ENCODE data around the gene AGBL1. TPM values are rescaled to one million over a fixed set of nuclear protein-coding genes. Genes with fewer than 3 reads are reported as not detected.

Gene AGBL1
- total RNA-seq, 3 donors from 2014 or later (not counting 1 experiment from before 2014, with no cell fraction given): not detected

DNA sequence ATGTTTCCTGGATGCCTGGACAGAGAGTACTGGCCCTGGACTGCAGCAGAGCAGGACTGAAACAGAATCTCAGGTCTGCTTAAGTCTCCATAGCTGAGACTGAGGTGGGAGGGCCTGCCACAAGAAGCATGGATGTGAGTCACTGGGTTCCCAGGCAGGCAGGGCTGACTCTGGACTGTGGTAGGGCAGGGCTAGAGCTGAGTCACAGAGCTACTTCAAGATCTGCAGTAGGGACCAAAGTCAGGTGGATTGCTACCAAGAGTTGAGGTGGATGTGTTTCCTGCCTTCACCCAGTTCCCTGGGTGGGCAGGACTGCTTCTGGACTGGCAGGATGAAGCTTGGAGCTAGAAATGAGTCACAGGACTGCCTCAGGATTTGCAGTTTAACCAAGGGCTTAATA lies 282.9 kb downstream of the AGBL1 start:
- intact Hi-C loops (cut with micrococcal nuclease): no loop called here
- Mint-ChIP-seq H3K27ac (no peak overlapping the region), H3K4me3 (no peak overlapping the region), H3K9me3 (peaks cover 6% of the 10 kb centered on the region in 2 donors), H3K27me3 (ENCODE audit: low read depth in 2 of 2) (no peaks in the 10 kb centered on the region), H3K36me3 (peaks cover 7% of the 10 kb centered on the region), H3K4me1 (no peaks in the 10 kb centered on the region)
- Histone ChIP-seq H3K9me3 (ENCODE audit: control insufficient read depth, insufficient read depth, low read length) (peaks cover 4% of the 10 kb centered on the region), H3K36me3 (ENCODE audit: control insufficient read depth, insufficient read depth, low read length) (no peaks in the 10 kb centered on the region), H3K4me3 (ENCODE audit: low read length) (no peak overlapping the region), H3K27ac (ENCODE audit: low read length) (no peak overlapping the region), H3K27me3 (ENCODE audit: control insufficient read depth, insufficient read depth, low read length) (no peaks in the 10 kb centered on the region), H3K4me1 (ENCODE audit: control insufficient read depth, insufficient read depth, low read length) (no peaks in the 10 kb centered on the region)
- ATAC-seq (no peak), DNase-seq (no peak)
- TF ChIP-seq, protein P1, sequence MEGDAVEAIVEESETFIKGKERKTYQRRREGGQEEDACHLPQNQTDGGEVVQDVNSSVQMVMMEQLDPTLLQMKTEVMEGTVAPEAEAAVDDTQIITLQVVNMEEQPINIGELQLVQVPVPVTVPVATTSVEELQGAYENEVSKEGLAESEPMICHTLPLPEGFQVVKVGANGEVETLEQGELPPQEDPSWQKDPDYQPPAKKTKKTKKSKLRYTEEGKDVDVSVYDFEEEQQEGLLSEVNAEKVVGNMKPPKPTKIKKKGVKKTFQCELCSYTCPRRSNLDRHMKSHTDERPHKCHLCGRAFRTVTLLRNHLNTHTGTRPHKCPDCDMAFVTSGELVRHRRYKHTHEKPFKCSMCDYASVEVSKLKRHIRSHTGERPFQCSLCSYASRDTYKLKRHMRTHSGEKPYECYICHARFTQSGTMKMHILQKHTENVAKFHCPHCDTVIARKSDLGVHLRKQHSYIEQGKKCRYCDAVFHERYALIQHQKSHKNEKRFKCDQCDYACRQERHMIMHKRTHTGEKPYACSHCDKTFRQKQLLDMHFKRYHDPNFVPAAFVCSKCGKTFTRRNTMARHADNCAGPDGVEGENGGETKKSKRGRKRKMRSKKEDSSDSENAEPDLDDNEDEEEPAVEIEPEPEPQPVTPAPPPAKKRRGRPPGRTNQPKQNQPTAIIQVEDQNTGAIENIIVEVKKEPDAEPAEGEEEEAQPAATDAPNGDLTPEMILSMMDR (IDR thresholded peaks at IDR 0.05): no peak

DNA sequence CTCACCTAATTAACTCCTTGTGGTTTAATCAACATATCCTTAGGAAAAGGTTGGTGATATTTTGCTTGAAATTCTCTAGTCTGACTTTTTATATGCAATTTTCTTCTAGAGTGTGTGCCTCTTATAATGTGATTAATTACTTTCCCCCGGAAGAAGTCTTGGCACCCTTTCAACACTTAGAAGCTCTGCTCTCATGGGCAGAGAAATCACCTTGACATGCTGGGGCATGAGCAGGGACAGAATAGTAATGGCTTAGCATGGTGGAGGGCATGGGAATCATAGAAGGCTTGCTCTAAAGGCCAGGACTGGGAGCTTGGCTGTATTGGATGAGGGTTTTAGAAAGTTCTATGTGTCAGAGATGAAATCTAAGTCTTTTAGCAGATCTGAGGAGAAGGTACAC lies 293.5 kb downstream of the AGBL1 start:
- Histone ChIP-seq H3K27ac (ENCODE audit: low read length) (no peak overlapping the region), H3K9me3 (ENCODE audit: control insufficient read depth, insufficient read depth, low read length) (no peaks in the 10 kb centered on the region), H3K36me3 (ENCODE audit: control insufficient read depth, insufficient read depth, low read length) (no peaks in the 10 kb centered on the region), H3K4me3 (ENCODE audit: low read length) (no peak overlapping the region), H3K4me1 (ENCODE audit: control insufficient read depth, insufficient read depth, low read length) (no peaks in the 10 kb centered on the region), H3K27me3 (ENCODE audit: control insufficient read depth, insufficient read depth, low read length) (no peaks in the 10 kb centered on the region)
- 83% methylated on average over 1 of the region's 1 CpG for WGBS (ENCODE audit: insufficient coverage)
- Mint-ChIP-seq H3K4me3 (no peak overlapping the region), H3K9me3 (peaks cover 5 to 8% of the 10 kb centered on the region in 2 donors), H3K27me3 (ENCODE audit: low read depth in 2 of 2) (peaks cover 0 to 4% of the 10 kb centered on the region in 2 donors), H3K4me1 (no peaks in the 10 kb centered on the region), H3K36me3 (no peaks in the 10 kb centered on the region), H3K27ac (no peak overlapping the region)
- intact Hi-C loops (cut with micrococcal nuclease): no loop called here
- TF ChIP-seq, protein P1 (IDR thresholded peaks at IDR 0.05): no peak
- ATAC-seq (no peak), DNase-seq (no peak)

DNA sequence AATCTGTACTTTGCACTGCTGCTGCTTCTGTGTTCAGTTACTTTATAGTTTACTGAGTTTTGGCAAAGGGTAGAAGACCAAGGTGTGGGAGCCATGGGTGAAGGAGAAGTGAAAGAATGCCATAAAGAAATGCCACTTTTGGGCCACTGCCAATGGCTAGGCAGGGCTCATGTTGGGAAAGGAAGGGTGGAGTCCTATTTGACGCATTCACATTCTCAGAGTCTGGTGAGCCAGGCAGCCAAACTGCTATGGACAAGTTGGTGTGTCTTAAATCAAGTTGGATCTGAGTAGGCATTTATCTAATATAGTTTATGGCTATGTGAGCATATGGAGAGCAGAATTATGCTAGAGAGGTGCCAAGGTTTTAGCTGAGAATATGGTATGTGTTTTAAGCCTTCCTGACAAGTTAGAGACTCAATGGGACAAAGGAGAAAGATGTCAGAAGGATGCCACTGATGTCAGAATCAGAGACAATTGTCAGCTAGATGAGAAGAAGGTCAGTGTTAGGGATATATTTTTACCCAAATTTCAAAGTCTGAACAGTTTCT lies 296.1 kb downstream of the AGBL1 start:
- no peaks in the 10 kb centered on the region for H3K9me3 ChIP-seq (ENCODE audit: control insufficient read depth, insufficient read depth, low read length)
- no peak overlapping the region for H3K27ac ChIP-seq (ENCODE audit: low read length)
- DNase-seq (no peak), ATAC-seq (no peak)
- intact Hi-C loops (cut with micrococcal nuclease): no loop called here
- Mint-ChIP-seq H3K27me3 (ENCODE audit: low read depth in 2 of 2) (peaks cover 0 to 4% of the 10 kb centered on the region in 2 donors), H3K4me1 (no peaks in the 10 kb centered on the region), H3K9me3 (peaks cover 3 to 7% of the 10 kb centered on the region in 2 donors), H3K27ac (no peak overlapping the region), H3K36me3 (no peaks in the 10 kb centered on the region), H3K4me3 (no peak overlapping the region)
- H3K27me3 ChIP-seq (ENCODE audit: control insufficient read depth, insufficient read depth, low read length): no peaks in the 10 kb centered on the region
- WGBS (ENCODE audit: insufficient coverage): 84% methylated on average over 1 of the region's 1 CpG
- H3K4me1 ChIP-seq (ENCODE audit: control insufficient read depth, insufficient read depth, low read length): no peaks in the 10 kb centered on the region
- no peak overlapping the region for H3K4me3 ChIP-seq (ENCODE audit: low read length)
- no peaks in the 10 kb centered on the region for H3K36me3 ChIP-seq (ENCODE audit: control insufficient read depth, insufficient read depth, low read length)
- TF ChIP-seq, protein P1 (IDR thresholded peaks at IDR 0.05): no peak

DNA sequence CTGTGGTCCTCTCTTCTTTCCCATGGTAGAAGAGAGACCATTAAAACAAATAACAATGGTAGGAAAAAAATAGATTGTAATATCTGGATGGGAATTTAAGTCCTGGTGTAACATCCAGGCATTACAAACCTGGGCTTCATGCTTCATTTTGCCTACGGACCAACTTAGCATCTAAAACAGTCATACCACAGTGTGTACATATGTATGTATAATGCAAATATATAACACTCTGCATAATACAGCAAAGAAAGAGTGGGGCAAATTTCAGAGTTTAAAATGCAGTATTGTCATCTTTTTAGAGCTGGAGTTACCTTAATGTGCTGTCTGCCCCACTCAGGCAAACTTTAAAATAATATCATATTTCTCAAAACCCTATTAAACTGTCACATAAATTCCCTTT lies 298.2 kb downstream of the AGBL1 start:
- H3K4me1 ChIP-seq (ENCODE audit: control insufficient read depth, insufficient read depth, low read length): no peaks in the 10 kb centered on the region
- Mint-ChIP-seq H3K4me1 (no peaks in the 10 kb centered on the region), H3K36me3 (no peaks in the 10 kb centered on the region), H3K27me3 (ENCODE audit: low read depth in 2 of 2) (peaks cover 0 to 9% of the 10 kb centered on the region in 2 donors), H3K9me3 (peaks cover 0 to 9% of the 10 kb centered on the region in 2 donors), H3K4me3 (no peak overlapping the region), H3K27ac (no peak overlapping the region)
- H3K4me3 ChIP-seq (ENCODE audit: low read length): no peak overlapping the region
- no peak overlapping the region for H3K27ac ChIP-seq (ENCODE audit: low read length)
- H3K27me3 ChIP-seq (ENCODE audit: control insufficient read depth, insufficient read depth, low read length): no peaks in the 10 kb centered on the region
- no peaks in the 10 kb centered on the region for H3K36me3 ChIP-seq (ENCODE audit: control insufficient read depth, insufficient read depth, low read length)
- no CpG with 5 or more reads among the region's 1 CpG for WGBS (ENCODE audit: insufficient coverage)
- intact Hi-C loops (cut with micrococcal nuclease): no loop called here
- no peaks in the 10 kb centered on the region for H3K9me3 ChIP-seq (ENCODE audit: control insufficient read depth, insufficient read depth, low read length)
- DNase-seq (no peak), ATAC-seq (no peak)
- TF ChIP-seq, protein P1 (IDR thresholded peaks at IDR 0.05): no peak
